Nephron (organoid): ENCODE results near the gene IVNS1ABP.
"Not testable (repeated sequence)": the region's sequence is repeated elsewhere in the genome, so short reads cannot be mapped to it uniquely, and the experiment has no call there.

Source experiments
- H3K27ac Mint-ChIP-seq, 3 experiments: 2 replicates each; pipeline ENCODE4 v1.8.0; 2020; ENCODE audit warnings: mixed read lengths in 3 of 3, mild to moderate bottlenecking in 2 of 3, moderate library complexity in 1 of 3
- H3K27me3 Mint-ChIP-seq: 2 replicates; pipeline ENCODE4 v1.8.0; 2021; ENCODE audit warnings: low read depth, mild to moderate bottlenecking, moderate library complexity, mixed read lengths
- H3K36me3 Mint-ChIP-seq: 2 replicates; pipeline ENCODE4 v1.8.0; 2020; ENCODE audit warnings: low read depth, mixed read lengths
- H3K4me1 Mint-ChIP-seq: 2 replicates; pipeline ENCODE4 v1.8.0; 2020; ENCODE audit warnings: mixed read lengths
- H3K4me3 Mint-ChIP-seq, 3 experiments: 2 replicates each; pipeline ENCODE4 v1.8.0; 2020; ENCODE audit warnings: mild to moderate bottlenecking in 3 of 3, mixed read lengths in 3 of 3, moderate library complexity in 2 of 3
- H3K9me3 Mint-ChIP-seq: 2 replicates; pipeline ENCODE4 v1.8.0; 2020; ENCODE audit warnings: mixed read lengths
- CTCF ChIP-seq, 3 experiments: fragments of 200-600 bp; sonication (generic); IDR thresholded peaks; one replicate each; pipeline ENCODE4 v1.5.0; 2021; ENCODE audit warnings: antibody characterized with exemption in 3 of 3; ENCODE audit not compliant: unreplicated experiment in 3 of 3

The IVNS1ABP gene

DNA sequence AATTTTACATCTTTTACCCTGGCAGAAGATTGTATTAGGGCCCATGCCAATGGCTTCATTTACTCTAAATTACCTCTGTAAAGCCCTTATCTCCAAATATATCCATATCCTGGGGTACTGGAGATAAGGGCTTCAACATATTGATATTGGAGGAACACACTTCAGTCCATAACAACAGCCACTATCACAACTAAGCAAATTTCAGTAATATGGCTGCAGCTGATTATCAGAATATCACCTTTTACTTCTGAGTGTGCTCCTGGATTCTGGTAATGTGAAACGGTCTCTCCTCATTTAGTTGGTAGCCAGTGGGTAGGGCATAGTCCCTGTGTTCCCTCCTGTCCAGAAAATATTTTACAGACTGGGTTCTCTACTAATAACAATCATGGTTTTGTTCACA lies 53.3 kb downstream of the IVNS1ABP start:
- Mint-ChIP-seq H3K27ac (no peak overlapping the region), H3K27me3 (no peaks in the 10 kb centered on the region), H3K4me3 (no peak overlapping the region), H3K4me1 (no peaks in the 10 kb centered on the region), H3K9me3 (no peaks in the 10 kb centered on the region), H3K36me3 (peaks cover 7% of the 10 kb centered on the region)
- TF ChIP-seq CTCF (IDR thresholded peaks at IDR 0.05; ENCODE audit: unreplicated experiment in 3 of 3), result no peak

DNA sequence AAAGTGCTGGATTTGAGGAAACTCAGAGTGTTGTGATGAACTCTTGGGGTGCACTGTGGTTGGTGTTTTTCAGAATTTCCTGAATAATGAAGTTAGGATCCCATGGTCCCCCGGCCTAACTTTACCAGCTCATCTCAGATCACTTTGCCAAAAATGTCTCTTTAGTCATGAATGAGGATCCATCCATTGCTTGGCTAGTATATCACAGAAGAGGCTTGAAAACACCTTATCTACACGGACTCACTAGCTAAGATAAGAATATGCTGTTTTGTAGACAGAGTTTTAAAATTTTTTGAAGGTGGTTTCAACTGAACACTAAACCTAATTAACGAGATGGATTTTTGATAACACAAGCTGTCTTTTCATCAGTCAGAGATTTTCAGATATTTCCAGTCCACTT lies 53.8 kb downstream of the IVNS1ABP start:
- H3K9me3 Mint-ChIP-seq, result no peaks in the 10 kb centered on the region
- no peak for TF ChIP-seq CTCF (IDR thresholded peaks at IDR 0.05; ENCODE audit: unreplicated experiment in 3 of 3)
- no peak overlapping the region for H3K27ac Mint-ChIP-seq
- H3K4me1 Mint-ChIP-seq, result no peaks in the 10 kb centered on the region
- peaks cover 10% of the 10 kb centered on the region for H3K36me3 Mint-ChIP-seq
- no peak overlapping the region for H3K4me3 Mint-ChIP-seq
- no peaks in the 10 kb centered on the region for H3K27me3 Mint-ChIP-seq

DNA sequence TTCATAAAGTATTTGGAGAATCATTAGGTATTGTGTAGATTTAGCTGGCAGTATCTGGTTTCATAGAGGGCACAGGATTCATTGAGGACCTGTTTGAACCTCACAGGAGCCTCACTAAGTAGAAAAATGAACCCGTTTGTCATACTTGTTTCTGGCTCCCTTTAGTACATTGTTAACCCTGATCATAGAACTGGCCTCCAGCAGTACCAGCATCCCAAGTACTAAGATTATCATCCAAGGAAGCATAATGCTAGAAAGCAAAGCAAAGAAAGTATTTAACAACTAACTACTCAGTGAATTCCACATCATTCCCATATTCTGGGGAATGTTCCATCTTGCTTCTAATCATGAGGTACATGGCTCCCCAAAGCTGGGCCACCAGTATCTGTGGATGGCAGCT lies 54.9 kb downstream of the IVNS1ABP start:
- Mint-ChIP-seq H3K27me3 (no peaks in the 10 kb centered on the region), H3K4me1 (no peaks in the 10 kb centered on the region), H3K36me3 (peaks cover 10% of the 10 kb centered on the region), H3K4me3 (no peak overlapping the region), H3K27ac (no peak overlapping the region), H3K9me3 (peaks cover 3% of the 10 kb centered on the region)
- no peak for TF ChIP-seq CTCF (IDR thresholded peaks at IDR 0.05; ENCODE audit: unreplicated experiment in 3 of 3)

DNA sequence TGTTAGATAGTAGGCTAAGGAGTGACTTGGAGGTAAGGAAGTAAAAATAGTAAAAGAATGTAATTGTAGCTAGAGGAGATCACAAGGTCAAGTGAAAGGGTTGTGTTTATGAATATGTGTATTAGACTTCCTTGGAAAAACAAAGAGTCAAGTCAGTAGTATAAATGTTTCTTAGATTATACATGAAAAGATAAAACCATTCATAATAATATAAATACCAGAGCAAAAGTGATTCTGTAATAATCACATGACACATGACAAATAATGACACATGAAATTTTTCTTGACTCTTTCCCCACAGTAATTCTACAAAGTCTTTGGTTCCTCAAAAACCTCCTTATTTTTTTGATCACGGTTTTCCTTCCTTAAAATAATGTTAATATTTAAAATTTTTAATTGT lies 56.4 kb downstream of the IVNS1ABP start:
- Mint-ChIP-seq H3K4me1 (no peaks in the 10 kb centered on the region), H3K9me3 (peaks cover 3% of the 10 kb centered on the region), H3K27me3 (no peaks in the 10 kb centered on the region), H3K4me3 (no peak overlapping the region), H3K27ac (no peak overlapping the region), H3K36me3 (peaks cover 10% of the 10 kb centered on the region)
- no peak for TF ChIP-seq CTCF (IDR thresholded peaks at IDR 0.05; ENCODE audit: unreplicated experiment in 3 of 3)

DNA sequence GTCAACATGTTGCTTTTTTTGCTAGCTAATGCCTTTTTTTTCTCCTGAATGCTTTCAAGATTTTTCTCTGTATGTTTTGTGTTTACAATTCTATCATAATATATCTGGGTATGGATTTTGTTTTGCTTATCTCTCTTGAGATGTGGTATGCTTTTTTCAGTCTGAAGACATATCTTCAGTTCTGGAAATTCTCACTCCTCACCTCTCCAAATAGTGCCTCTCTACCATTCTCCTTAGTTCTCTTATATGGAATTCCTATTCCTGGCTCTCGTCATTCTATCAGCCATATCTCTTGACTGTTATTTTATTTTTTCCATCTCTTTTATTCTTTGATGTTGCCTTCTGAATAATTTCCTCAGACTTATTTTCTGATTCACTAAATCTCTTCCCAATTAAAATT lies 58.4 kb downstream of the IVNS1ABP start:
- H3K36me3 Mint-ChIP-seq, result peaks cover 10% of the 10 kb centered on the region
- H3K4me1 Mint-ChIP-seq, result no peaks in the 10 kb centered on the region
- H3K4me3 Mint-ChIP-seq, result no peak overlapping the region
- H3K27ac Mint-ChIP-seq, result no peak overlapping the region
- TF ChIP-seq CTCF (IDR thresholded peaks at IDR 0.05; ENCODE audit: unreplicated experiment in 3 of 3), result no peak
- H3K27me3 Mint-ChIP-seq, result no peaks in the 10 kb centered on the region
- H3K9me3 Mint-ChIP-seq, result peaks cover 6% of the 10 kb centered on the region

DNA sequence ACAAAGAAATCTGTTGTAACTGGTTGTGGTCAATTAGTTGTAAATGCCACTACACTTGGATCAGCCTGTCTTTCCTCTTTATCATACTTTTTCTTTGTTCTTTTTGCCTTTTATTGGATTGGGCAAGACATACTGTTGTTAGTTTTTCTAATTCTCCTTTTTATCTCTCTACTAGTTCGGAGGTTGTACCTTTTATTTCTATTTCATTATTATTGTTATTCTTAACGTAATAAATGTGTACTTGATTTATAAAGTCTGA lies 59.2 kb downstream of the IVNS1ABP start:
- peaks cover 6% of the 10 kb centered on the region for H3K9me3 Mint-ChIP-seq
- no peak overlapping the region for H3K27ac Mint-ChIP-seq
- H3K4me1 Mint-ChIP-seq, result no peaks in the 10 kb centered on the region
- H3K36me3 Mint-ChIP-seq, result peaks cover 10% of the 10 kb centered on the region
- no peak overlapping the region for H3K4me3 Mint-ChIP-seq
- H3K27me3 Mint-ChIP-seq, result no peaks in the 10 kb centered on the region
- no peak for TF ChIP-seq CTCF (IDR thresholded peaks at IDR 0.05; ENCODE audit: unreplicated experiment in 3 of 3)

GRCh38 chr1:185257116-185257949 lies 59.7 kb downstream of the IVNS1ABP start:
- not testable (repeated sequence) for H3K27ac Mint-ChIP-seq, H3K9me3 Mint-ChIP-seq, H3K27me3 Mint-ChIP-seq, H3K4me1 Mint-ChIP-seq, H3K4me3 Mint-ChIP-seq
- peaks cover 10% of the 10 kb centered on the region for H3K36me3 Mint-ChIP-seq

- not testable (repeated sequence) for H3K9me3 Mint-ChIP-seq, H3K27me3 Mint-ChIP-seq, H3K4me3 Mint-ChIP-seq, H3K36me3 Mint-ChIP-seq, H3K4me1 Mint-ChIP-seq, H3K27ac Mint-ChIP-seq
Observed at GRCh38 chr1:185255595-185255994, 61.4 kb downstream of the IVNS1ABP start.

GRCh38 chr1:185252404-185252803 lies 64.6 kb downstream of the IVNS1ABP start:
- not testable (repeated sequence) for H3K27ac Mint-ChIP-seq, H3K9me3 Mint-ChIP-seq, H3K27me3 Mint-ChIP-seq, H3K36me3 Mint-ChIP-seq, H3K4me1 Mint-ChIP-seq, H3K4me3 Mint-ChIP-seq
